Dedifferentiated amniotic fluid mesenchymal stem cell (primary cell): Measurements from ENCODE around the gene GNB3.
"Not testable (repeated sequence)": the region's sequence is repeated elsewhere in the genome, so short reads cannot be mapped to it uniquely, and the experiment has no call there.

Experiments used
- DNase-seq: peaks from one replicate; pipeline ENCODE4 v3.0.0-alpha.2; 2016; ENCODE audit errors: extremely low spot score

GNB3 gene

GRCh38 chr12:6883252-6883651 lies 42.5 kb downstream of the GNB3 start:
- no peak for DNase-seq

- DNase-seq = no peak
Observed at GRCh38 chr12:6883683-6884082, 43.0 kb downstream of the GNB3 start.

GRCh38 chr12:6884539-6884938 lies 43.8 kb downstream of the GNB3 start:
- DNase-seq = no peak

GRCh38 chr12:6886206-6886999 lies 45.7 kb downstream of the GNB3 start:
- DNase-seq = not testable (repeated sequence)

- no peak for DNase-seq
Observed at GRCh38 chr12:6887460-6887859, 46.7 kb downstream of the GNB3 start.

- DNase-seq = no peak
Observed at GRCh38 chr12:6888360-6888759, 47.6 kb downstream of the GNB3 start.

- DNase-seq = not testable (repeated sequence)
Observed at GRCh38 chr12:6888794-6889193, 48.1 kb downstream of the GNB3 start.

- DNase-seq = not testable (repeated sequence)
Observed at GRCh38 chr12:6889775-6890573, 49.2 kb downstream of the GNB3 start.

GRCh38 chr12:6890789-6891645 lies 50.3 kb downstream of the GNB3 start:
- peak; percentile 94 for DNase-seq

GRCh38 chr12:6891646-6892001 lies 50.9 kb downstream of the GNB3 start:
- no peak for DNase-seq

GRCh38 chr12:6892683-6893082 lies 52.0 kb downstream of the GNB3 start:
- DNase-seq = not testable (repeated sequence)

GRCh38 chr12:6894321-6894720 lies 53.6 kb downstream of the GNB3 start:
- DNase-seq = no peak
